GM12878 (cell line): ENCODE measurements around the gene SIL1. TPM values are rescaled to one million over a fixed set of nuclear protein-coding genes. Genes with fewer than 3 reads are reported as not detected.

ENCODE experiments used
- ATAC-seq: fragments of 200-7000 bp; cut with Tn5 transposase; 3 replicates; pipeline ENCODE4 v1.9.1; 2020; ENCODE audit warnings: mild to moderate bottlenecking, moderate library complexity
- BruUV-seq: library from RNA; stranded (reverse); fragments of 400-500 nt; replicated peaks from 2 replicates; lab custom pipeline; 2021; lab: Mats Ljungman, UMichigan
- CTCF ChIA-PET: fragments of 300-600 bp; sonication (Branson Sonifier 250); formaldehyde crosslinking; extraction: SDS; loops from one replicate; lab custom pipeline; 2021; ENCODE audit warnings: inconsistent platforms; lab: Yijun Ruan, JAX
- POLR2A ChIA-PET: fragments of 350-600 bp; formaldehyde crosslinking; extraction: SDS; loops from one replicate; lab custom pipeline; 2021; ENCODE audit warnings: inconsistent platforms; lab: Charles Lee
- RAD21 ChIA-PET: fragments of 300-600 bp; sonication (Branson Sonifier 250); formaldehyde crosslinking; loops from one replicate; lab custom pipeline; 2023; ENCODE audit warnings: antibody characterized with exemption; ENCODE audit not compliant: unreplicated experiment; lab: Charles Lee
- SMC1A ChIA-PET: fragments of 300-600 bp; sonication (Branson Sonifier 250); formaldehyde crosslinking; loops from one replicate; lab custom pipeline; 2023; ENCODE audit not compliant: unreplicated experiment, uncharacterized antibody; lab: Charles Lee
- DNase-seq: peaks from one replicate; pipeline ENCODE4 v3.0.0-alpha.2; 2011; ENCODE audit warnings: low read depth, low spot score
- FAIRE-seq: peaks from 3 replicates; lab custom pipeline; 2011; peaks lifted over from hg19 to GRCh38; lab: Jason Lieb, UNC
- H2AFZ ChIP-seq: 2 replicates; pipeline ENCODE4 v1.6.0; 2011; ENCODE audit warnings: low read depth, low read length, control low read depth; ENCODE audit not compliant: control insufficient read depth
- H3K27ac ChIP-seq: 2 replicates; pipeline ENCODE4 v1.5.1; 2011; ENCODE audit warnings: control low read depth; ENCODE audit not compliant: control insufficient read depth, insufficient read depth
- H3K27me3 ChIP-seq, 2 experiments: replicated peaks in 1 of 2; 2 replicates each; pipeline versions ENCODE4 v1.6.0 to v1.6.1; 2011; ENCODE audit warnings: low read length in 1 of 2; ENCODE audit not compliant: control insufficient read depth in 2 of 2, insufficient read depth in 2 of 2
- H3K36me3 ChIP-seq, 2 experiments: 2 replicates each; pipeline ENCODE4 v1.5.1; 2011; ENCODE audit warnings: low read length in 1 of 2; ENCODE audit not compliant: control insufficient read depth in 2 of 2, insufficient read depth in 2 of 2
- H3K4me1 ChIP-seq: 2 replicates; pipeline ENCODE4 v1.6.1; 2011; ENCODE audit warnings: mild to moderate bottlenecking, low read length, moderate library complexity, mixed read lengths; ENCODE audit not compliant: control insufficient read depth, insufficient read depth
- H3K4me2 ChIP-seq: 2 replicates; pipeline ENCODE4 v1.6.0; 2011; ENCODE audit warnings: control low read depth; ENCODE audit not compliant: control insufficient read depth, insufficient read depth
- H3K4me3 ChIP-seq: fragments of 200-600 bp; sonication (generic); 2 replicates; pipeline ENCODE4 v1.5.1; 2016
- H3K79me2 ChIP-seq: 2 replicates; pipeline ENCODE4 v1.6.0; 2011; ENCODE audit warnings: low read length; ENCODE audit not compliant: control insufficient read depth, insufficient read depth
- H3K9ac ChIP-seq: 2 replicates; pipeline ENCODE4 v1.8.0; 2011; ENCODE audit warnings: low read length, control low read depth, mixed read lengths; ENCODE audit not compliant: control insufficient read depth, insufficient read depth
- H3K9me3 ChIP-seq: replicated peaks from 3 replicates; pipeline ENCODE4 v1.5.1; 2011; ENCODE audit warnings: mild to moderate bottlenecking, low read length; ENCODE audit not compliant: control insufficient read depth, insufficient read depth
- H4K20me1 ChIP-seq: 2 replicates; pipeline ENCODE4 v1.6.0; 2011; ENCODE audit not compliant: control insufficient read depth, insufficient read depth
- CEBPB ChIP-seq, 2 experiments: fragments of 150-350 bp in 1 of 2; IDR thresholded peaks; 2 replicates each; pipeline ENCODE4 v1.6.1; 2012 to 2014; ENCODE audit warnings: low read depth in 2 of 2, low read length in 2 of 2, borderline replicate concordance in 1 of 2, inconsistent platforms in 1 of 2
- EED ChIP-seq: sonication (generic); IDR thresholded peaks from 2 replicates; pipeline ENCODE4 v1.6.1; 2016; ENCODE audit warnings: antibody characterized with exemption, low read depth
- FOXK2 ChIP-seq: fragments of 450-650 bp; IDR thresholded peaks from 2 replicates; pipeline ENCODE4 v1.6.1; 2017; ENCODE audit warnings: mild to moderate bottlenecking, moderate library complexity
- NFYA ChIP-seq: IDR thresholded peaks from 2 replicates; pipeline ENCODE4 v1.6.1; 2011; ENCODE audit warnings: low read depth, mild to moderate bottlenecking, low read length, improper control_type of control experiment, borderline replicate concordance
- RAD51 ChIP-seq: fragments of 450-650 bp; IDR thresholded peaks from 2 replicates; pipeline ENCODE4 v1.6.1; 2016; ENCODE audit warnings: moderate library complexity, mild to moderate bottlenecking, inconsistent platforms
- SREBF2 ChIP-seq: IDR thresholded peaks from 2 replicates; pipeline ENCODE4 v1.6.1; 2012; ENCODE audit warnings: mild to moderate bottlenecking, low read length
- USF2 ChIP-seq: IDR thresholded peaks from 2 replicates; pipeline ENCODE4 v1.6.1; 2011; ENCODE audit warnings: low read depth, low read length, improper control_type of control experiment, borderline replicate concordance
- ZNF274 ChIP-seq: IDR thresholded peaks from one replicate; pipeline ENCODE4 v1.8.0; 2011; ENCODE audit not compliant: insufficient read length, insufficient read depth
- ZNF687 ChIP-seq: fragments of 450-650 bp; IDR thresholded peaks from 2 replicates; pipeline ENCODE4 v1.6.1; 2017; ENCODE audit warnings: mild to moderate bottlenecking, moderate library complexity
- WGBS: methylation state at CpG from one replicate; pipeline ENCODE4 v1.1.6; 2016; ENCODE audit warnings: low lambda C conversion rate; ENCODE audit not compliant: insufficient replicate concordance, insufficient coverage; ENCODE audit errors: missing lambda C conversion rate; 5-methylcytosine and 5-hydroxymethylcytosine counted together
- in situ Hi-C: fragments of 300-500 bp; cut with MboI; formaldehyde crosslinking; loops from 9 replicates; pipeline ENCODE4 v1.14.3; 2018; ENCODE audit warnings: mixed read lengths
- intact Hi-C: fragments of 100-400 bp; cut with micrococcal nuclease; formaldehyde crosslinking; loops from one replicate; pipeline ENCODE4 v1.14.2; 2022; ENCODE audit not compliant: unreplicated experiment
- polyA plus RNA-seq, 11 experiments: library from polyadenylated mRNA; depleted of rRNA in 4 of 11; unstranded in 6 of 11; stranded (reverse) in 5 of 11; fragments of >200 nt; fragmentation: Nextera tagmentation in 4 of 11; fragmentation: Illumina TruSeq in 1 of 11; extraction: Ambion mirVana in 4 of 11; extraction: Trizol in 1 of 11; gene quantifications; 1 replicate in 1 of 11; 2 replicates in 10 of 11; pipeline versions ENCODE4 v1.2.1 to v1.2.3, GENCODE V29; 2011 to 2016; ENCODE audit warnings: inconsistent platforms in 2 of 11, missing spikeins in 2 of 11, low read depth in 1 of 11
- total RNA-seq, 4 experiments: library from RNA; depleted of rRNA in 3 of 4; stranded (reverse); fragments of >200 nt in 3 of 4; fragmentation: Illumina TruSeq in 1 of 4; extraction: Trizol in 1 of 4; gene quantifications; 2 replicates each; pipeline versions ENCODE4 v1.2.1 to v1.2.3, GENCODE V29; 2013 to 2021
- TF ChIP-seq, protein P1 (sequence below): IDR thresholded peaks from 2 replicates; pipeline ENCODE4 v1.6.1; 2012; ENCODE audit warnings: low read depth, low read length, improper control_type of control experiment
- TF ChIP-seq, protein P2 (sequence below): IDR thresholded peaks from 2 replicates; pipeline ENCODE4 v1.6.1; 2012; ENCODE audit warnings: low read length, inconsistent platforms

Gene SIL1
- total and polyA plus RNA-seq, 10 of the 15 experiments (the other 5 are each of a cell fraction or from before 2014, with no cell fraction given), result 4.1 to 49.8 (median 29.4) TPM

DNA sequence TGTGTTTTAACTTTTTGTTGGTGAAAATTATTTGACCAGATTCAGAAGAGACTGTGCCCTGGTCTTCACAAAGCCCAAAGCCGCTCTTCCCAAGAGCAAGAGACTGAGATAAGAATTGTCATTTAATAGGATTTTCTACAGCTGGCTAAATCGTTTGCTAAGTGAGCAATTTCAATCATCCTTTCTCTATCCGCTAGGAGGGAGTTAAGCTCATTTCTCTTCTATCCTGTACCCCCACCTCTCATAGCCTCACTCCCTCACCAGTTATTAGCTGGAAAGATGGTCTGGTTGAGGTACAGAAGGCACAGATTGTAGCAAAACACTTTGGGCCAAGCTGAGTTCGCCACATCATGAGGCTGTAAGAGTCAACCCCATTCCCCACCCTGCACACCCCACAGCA lies 43.0 kb upstream of the SIL1 start (continued):
- no peak for TF ChIP-seq ZNF687
- no peak for TF ChIP-seq USF2
- no peak for TF ChIP-seq SREBF2
- TF ChIP-seq ZNF274, result no peak
- TF ChIP-seq FOXK2, result no peak
- no peak for TF ChIP-seq RAD51
- TF ChIP-seq, all 136 proteins: peak for 0

DNA sequence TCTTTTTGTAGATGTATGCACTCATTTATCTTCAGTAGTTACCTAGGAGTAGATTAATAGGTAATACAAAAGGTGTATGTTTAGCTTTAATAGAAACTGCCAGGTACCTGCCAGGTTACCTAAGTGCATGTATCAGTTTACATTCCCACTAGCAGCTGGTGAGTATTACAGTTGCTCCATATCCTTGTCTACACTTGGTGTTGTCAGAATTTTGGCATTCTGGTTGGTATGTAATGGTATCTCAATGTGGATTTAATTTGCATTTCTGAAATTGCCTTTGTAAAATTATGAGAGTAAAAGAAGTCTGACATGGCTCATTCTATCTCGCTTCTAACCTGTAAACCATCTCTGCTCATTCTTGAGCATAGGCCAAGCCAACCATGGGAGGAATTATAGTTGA lies 38.3 kb upstream of the SIL1 start:
- FAIRE-seq (no peak), ATAC-seq (no peak), DNase-seq (no peak)
- 53% methylated on average over 1 of the region's 1 CpG for WGBS
- BruUV-seq, result no TSS peak
- H3K9me3 ChIP-seq, result no peaks in the 10 kb centered on the region; the same call in 1 of the 3 replicates
- no peak for TF ChIP-seq NFYA
- no peak for TF ChIP-seq CEBPB (IDR thresholded peaks at IDR 0.05; ENCODE audit: borderline replicate concordance in 1 of 2, low read depth in 2 of 2, low read length in 2 of 2)
- TF ChIP-seq, protein P1, sequence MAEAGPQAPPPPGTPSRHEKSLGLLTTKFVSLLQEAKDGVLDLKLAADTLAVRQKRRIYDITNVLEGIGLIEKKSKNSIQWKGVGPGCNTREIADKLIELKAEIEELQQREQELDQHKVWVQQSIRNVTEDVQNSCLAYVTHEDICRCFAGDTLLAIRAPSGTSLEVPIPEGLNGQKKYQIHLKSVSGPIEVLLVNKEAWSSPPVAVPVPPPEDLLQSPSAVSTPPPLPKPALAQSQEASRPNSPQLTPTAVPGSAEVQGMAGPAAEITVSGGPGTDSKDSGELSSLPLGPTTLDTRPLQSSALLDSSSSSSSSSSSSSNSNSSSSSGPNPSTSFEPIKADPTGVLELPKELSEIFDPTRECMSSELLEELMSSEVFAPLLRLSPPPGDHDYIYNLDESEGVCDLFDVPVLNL, result no peak
- TF ChIP-seq EED, result no peak
- TF ChIP-seq, protein P2, sequence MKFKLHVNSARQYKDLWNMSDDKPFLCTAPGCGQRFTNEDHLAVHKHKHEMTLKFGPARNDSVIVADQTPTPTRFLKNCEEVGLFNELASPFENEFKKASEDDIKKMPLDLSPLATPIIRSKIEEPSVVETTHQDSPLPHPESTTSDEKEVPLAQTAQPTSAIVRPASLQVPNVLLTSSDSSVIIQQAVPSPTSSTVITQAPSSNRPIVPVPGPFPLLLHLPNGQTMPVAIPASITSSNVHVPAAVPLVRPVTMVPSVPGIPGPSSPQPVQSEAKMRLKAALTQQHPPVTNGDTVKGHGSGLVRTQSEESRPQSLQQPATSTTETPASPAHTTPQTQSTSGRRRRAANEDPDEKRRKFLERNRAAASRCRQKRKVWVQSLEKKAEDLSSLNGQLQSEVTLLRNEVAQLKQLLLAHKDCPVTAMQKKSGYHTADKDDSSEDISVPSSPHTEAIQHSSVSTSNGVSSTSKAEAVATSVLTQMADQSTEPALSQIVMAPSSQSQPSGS, result no peak
- no peaks in the 10 kb centered on the region for H4K20me1 ChIP-seq
- intact Hi-C loops (no loop called here), in situ Hi-C loops (no loop called here)
- H3K9ac ChIP-seq, result no peak overlapping the region
- ChIA-PET CTCF (interaction anchor here (0.5 kb wide), 1 partner anchor 68 kb away, joined by 3 read pairs; no protein-coding TSS in a partner anchor), POLR2A (no interaction called here), SMC1A (no interaction called here), RAD21 (no interaction called here)
- H3K36me3 ChIP-seq, result no peaks in the 10 kb centered on the region
- no peak overlapping the region for H3K4me3 ChIP-seq
- H3K79me2 ChIP-seq, result no peaks in the 10 kb centered on the region
- no peaks in the 10 kb centered on the region for H3K27me3 ChIP-seq
- H3K4me1 ChIP-seq, result no peaks in the 10 kb centered on the region
- H3K4me2 ChIP-seq, result no peak overlapping the region
- H2AFZ ChIP-seq, result no peak overlapping the region
- H3K27ac ChIP-seq, result no peak overlapping the region
